Stomach (tissue), 9 donors: Measurements from ENCODE around the gene NCAM1. TPM values are rescaled to one million over a fixed set of nuclear protein-coding genes. Genes with fewer than 3 reads are reported as not detected.

ENCODE experiments used
- DNase-seq, 2 donors: peaks; one replicate each; pipeline versions ENCODE4 v3.0.0 to v3.0.0-alpha.2; 2013 to 2019
- H3K27ac ChIP-seq, 5 donors: fragments of 200-600 bp in 4 of 5; sonication (generic) in 4 of 5; one replicate each; pipeline ENCODE4 v1.5.1; 2013 to 2019; ENCODE audit warnings: mild to moderate bottlenecking in 1 of 5, moderate library complexity in 1 of 5
- H3K27me3 ChIP-seq, 3 donors: fragments of 200-600 bp; sonication (generic); one replicate each; pipeline ENCODE4 v1.5.1; 2017 to 2019; ENCODE audit warnings: mixed run types in 1 of 3
- H3K36me3 ChIP-seq, 4 donors: fragments of 200-600 bp; sonication (generic); 1 replicate in 3 of 4; 2 replicates in 1 of 4; pipeline ENCODE4 v1.5.1; 2016 to 2019
- H3K4me1 ChIP-seq, 4 donors: fragments of 200-600 bp; sonication (generic); one replicate each; pipeline ENCODE4 v1.5.1; 2016 to 2019
- H3K4me3 ChIP-seq, 4 donors: fragments of 200-600 bp; sonication (generic) in 3 of 4; one replicate each; pipeline ENCODE4 v1.5.1; 2016 to 2019; ENCODE audit warnings: mild to moderate bottlenecking in 1 of 4
- H3K9me3 ChIP-seq, 4 donors: fragments of 200-600 bp; sonication (generic); one replicate each; pipeline ENCODE4 v1.5.1; 2016 to 2019
- EP300 ChIP-seq: sonication (generic); formaldehyde crosslinking; IDR thresholded peaks from one replicate; pipeline ENCODE4 v1.6.1; 2017; ENCODE audit warnings: antibody characterized with exemption
- POLR2A ChIP-seq, 4 donors: fragments of 450-650 bp; IDR thresholded peaks; one replicate each; pipeline ENCODE4 v1.6.1; 2016; ENCODE audit warnings: antibody characterized with exemption in 4 of 4, control low read depth in 2 of 4, mild to moderate bottlenecking in 1 of 4, moderate library complexity in 1 of 4
- POLR2AphosphoS5 ChIP-seq, 3 donors: sonication (generic); formaldehyde crosslinking; IDR thresholded peaks; one replicate each; pipeline ENCODE4 v1.6.1; 2016; ENCODE audit warnings: antibody characterized with exemption in 3 of 3
- WGBS, 5 donors: extraction: QIAGEN DNeasy Blood & Tissue Kit in 3 of 5; methylation state at CpG; one replicate each; pipeline versions ENCODE4 v1.1.5 to v1.1.7; 2013 to 2018; 5-methylcytosine and 5-hydroxymethylcytosine counted together
- intact Hi-C: fragments of 100-400 bp; cut with DNase I; formaldehyde crosslinking; loops from one replicate; pipeline ENCODE4 v1.15.1; 2023; ENCODE audit warnings: low total_unique reads
- polyA plus RNA-seq, 3 donors: library from polyadenylated mRNA; stranded (reverse); fragments of 200-250 nt; gene quantifications; one replicate each; pipeline ENCODE4 v1.2.3, GENCODE V29; 2013
- total RNA-seq, 5 donors: library from RNA; depleted of rRNA; stranded (reverse); fragments of >200 nt; gene quantifications; one replicate each; pipeline versions ENCODE4 v1.1.0 to v1.2.3, GENCODE V29; 2014 to 2016
- TF ChIP-seq, protein P1 (sequence below), 7 experiments: fragments of 450-650 bp in 4 of 7; fragments of 200-600 bp in 3 of 7; sonication (generic) in 3 of 7; IDR thresholded peaks; one replicate each; pipeline ENCODE4 v1.5.1; 2016 to 2019; ENCODE audit warnings: antibody characterized with exemption in 7 of 7, control low read depth in 2 of 7, mild to moderate bottlenecking in 1 of 7
- donor health status: healthy with polysubstance abuse.
- donor health status: Bipolar disorder and iron deficiency.
- donor health status: healthy.

NCAM1 gene
- total and polyA plus RNA-seq, 8 donors, result 5.7 to 84.8 (median 28.9) TPM

DNA sequence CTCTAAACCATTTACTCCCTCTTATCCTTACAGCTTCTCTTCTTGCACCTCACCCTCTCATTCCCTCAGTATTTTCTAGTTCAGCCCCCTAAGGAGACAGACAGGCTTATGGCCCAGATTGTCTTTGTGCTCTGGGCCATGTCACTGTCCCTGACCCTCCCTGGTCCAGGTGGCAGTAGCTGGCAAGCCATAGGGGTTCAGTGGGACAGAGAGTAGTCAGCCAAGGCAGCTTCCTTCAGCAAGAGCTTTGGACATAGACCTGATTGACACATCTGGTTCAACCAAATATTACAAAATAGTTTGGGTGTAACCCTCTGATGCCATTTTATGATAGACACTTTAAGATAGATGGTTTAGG lies 53.9 kb downstream of the NCAM1 start:
- peak overlapping the region in 3 of 5 donors; percentile 32 to 67 (median 64) for H3K27ac ChIP-seq

DNA sequence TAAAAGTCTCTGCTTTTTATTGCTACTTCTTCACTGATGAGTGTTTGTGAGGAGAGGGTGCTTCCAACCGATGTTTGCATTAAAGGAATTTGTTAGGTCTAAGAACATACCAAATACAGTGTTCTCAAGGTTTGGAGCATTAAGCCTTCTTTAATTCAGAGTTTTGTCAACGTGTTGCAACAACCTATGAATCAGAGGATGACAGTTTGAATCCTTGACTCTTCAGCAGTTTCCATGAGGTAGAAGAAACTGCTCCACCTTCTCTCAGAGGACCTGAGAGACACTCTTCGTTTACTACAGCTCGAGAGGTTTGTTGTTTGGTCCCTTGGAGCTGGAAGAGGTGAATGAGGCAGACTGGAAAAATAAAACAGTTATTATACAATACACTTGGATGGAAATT lies 55.7 kb downstream of the NCAM1 start:
- Histone ChIP-seq H3K27ac (no peak overlapping the region), H3K4me3 (no peak overlapping the region), H3K9me3 (no peaks in the 10 kb centered on the region), H3K27me3 (no peaks in the 10 kb centered on the region), H3K4me1 (peaks cover 8 to 38% (median 17%) of the 10 kb centered on the region in 4 donors), H3K36me3 (no peaks in the 10 kb centered on the region)
- intact Hi-C loops, result no loop called here
- no peak for DNase-seq
- no peak for TF ChIP-seq POLR2AphosphoS5 (IDR thresholded peaks at IDR 0.05)
- TF ChIP-seq, protein P1, sequence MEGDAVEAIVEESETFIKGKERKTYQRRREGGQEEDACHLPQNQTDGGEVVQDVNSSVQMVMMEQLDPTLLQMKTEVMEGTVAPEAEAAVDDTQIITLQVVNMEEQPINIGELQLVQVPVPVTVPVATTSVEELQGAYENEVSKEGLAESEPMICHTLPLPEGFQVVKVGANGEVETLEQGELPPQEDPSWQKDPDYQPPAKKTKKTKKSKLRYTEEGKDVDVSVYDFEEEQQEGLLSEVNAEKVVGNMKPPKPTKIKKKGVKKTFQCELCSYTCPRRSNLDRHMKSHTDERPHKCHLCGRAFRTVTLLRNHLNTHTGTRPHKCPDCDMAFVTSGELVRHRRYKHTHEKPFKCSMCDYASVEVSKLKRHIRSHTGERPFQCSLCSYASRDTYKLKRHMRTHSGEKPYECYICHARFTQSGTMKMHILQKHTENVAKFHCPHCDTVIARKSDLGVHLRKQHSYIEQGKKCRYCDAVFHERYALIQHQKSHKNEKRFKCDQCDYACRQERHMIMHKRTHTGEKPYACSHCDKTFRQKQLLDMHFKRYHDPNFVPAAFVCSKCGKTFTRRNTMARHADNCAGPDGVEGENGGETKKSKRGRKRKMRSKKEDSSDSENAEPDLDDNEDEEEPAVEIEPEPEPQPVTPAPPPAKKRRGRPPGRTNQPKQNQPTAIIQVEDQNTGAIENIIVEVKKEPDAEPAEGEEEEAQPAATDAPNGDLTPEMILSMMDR (IDR thresholded peaks at IDR 0.05), result no peak
- no peak for TF ChIP-seq EP300
- TF ChIP-seq POLR2A (IDR thresholded peaks at IDR 0.05), result no peak
- WGBS, 5 donors, result 61 to 76% (median 67%) methylated on average over 4 of the region's 4 CpGs

More for the DNA sequence above, 53.9 kb downstream of the NCAM1 start:
- DNase-seq, result no peak
- H3K27me3 ChIP-seq, result no peaks in the 10 kb centered on the region
- no peaks in the 10 kb centered on the region for H3K36me3 ChIP-seq
- H3K4me1 ChIP-seq, result peaks cover 8 to 38% (median 17%) of the 10 kb centered on the region in 4 donors
- TF ChIP-seq POLR2AphosphoS5 (IDR thresholded peaks at IDR 0.05) (no peak), EP300 (no peak), POLR2A (IDR thresholded peaks at IDR 0.05) (no peak)
- TF ChIP-seq, protein P1 (IDR thresholded peaks at IDR 0.05), result no peak
- intact Hi-C loops, result no loop called here
- no peaks in the 10 kb centered on the region for H3K9me3 ChIP-seq
- H3K4me3 ChIP-seq, result no peak overlapping the region

DNA sequence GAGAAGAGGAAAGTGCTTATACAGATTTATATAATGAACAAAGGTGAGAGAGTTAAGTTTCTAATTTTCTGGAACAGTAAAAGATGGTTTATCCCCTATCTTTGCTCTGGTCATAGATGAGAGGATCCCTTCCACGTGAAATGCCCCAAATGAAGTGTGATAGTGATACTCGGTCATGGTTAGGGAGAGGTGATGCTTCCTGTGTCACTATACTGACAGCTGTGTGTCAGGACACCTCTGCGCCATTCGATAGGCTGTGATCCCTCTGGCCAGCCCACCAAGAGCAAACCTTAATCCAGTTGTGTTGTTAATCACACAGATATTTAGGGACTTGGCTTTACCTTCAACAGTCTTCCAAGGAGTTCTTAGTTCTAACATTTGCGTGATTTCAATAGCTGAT lies 57.7 kb downstream of the NCAM1 start:
- no peaks in the 10 kb centered on the region for H3K27me3 ChIP-seq
- H3K27ac ChIP-seq, result no peak overlapping the region
- intact Hi-C loops, result no loop called here
- DNase-seq, result no peak
- H3K4me1 ChIP-seq, result peaks cover 8 to 31% (median 11%) of the 10 kb centered on the region in 4 donors
- H3K4me3 ChIP-seq, result no peak overlapping the region
- H3K36me3 ChIP-seq, result no peaks in the 10 kb centered on the region
- TF ChIP-seq POLR2A (IDR thresholded peaks at IDR 0.05), result no peak
- TF ChIP-seq EP300, result no peak
- TF ChIP-seq, protein P1 (IDR thresholded peaks at IDR 0.05), result no peak
- no peak for TF ChIP-seq POLR2AphosphoS5 (IDR thresholded peaks at IDR 0.05)
- WGBS, 5 donors, result 86 to 93% (median 92%) methylated on average over 5 of the region's 5 CpGs
- H3K9me3 ChIP-seq, result no peaks in the 10 kb centered on the region

DNA sequence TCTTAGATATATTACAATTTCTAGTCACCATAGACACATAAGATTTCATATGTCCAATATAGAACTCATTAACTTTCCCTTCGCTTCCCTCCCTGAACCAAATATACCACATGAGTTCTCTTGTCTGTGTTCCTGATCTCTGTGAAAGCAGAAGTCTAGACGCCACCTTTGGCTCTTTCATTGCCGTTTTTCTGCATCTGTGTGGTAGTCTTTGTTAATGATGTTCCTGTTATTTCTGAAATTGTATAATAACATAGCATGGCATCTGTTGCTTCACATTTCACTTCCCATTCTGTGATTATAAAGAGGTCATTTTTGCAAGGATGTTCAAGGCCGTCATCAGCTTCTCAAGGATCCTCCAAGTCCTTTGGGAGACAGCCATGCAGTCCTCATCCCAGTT lies 58.5 kb downstream of the NCAM1 start:
- H3K4me1 ChIP-seq, result peaks cover under 1 to 23% (median 3%) of the 10 kb centered on the region in 4 donors
- 79 to 88% (median 86%) methylated on average over 4 of the region's 4 CpGs for WGBS, 5 donors
- H3K27ac ChIP-seq, result no peak overlapping the region
- H3K9me3 ChIP-seq, result no peaks in the 10 kb centered on the region
- intact Hi-C loops, result no loop called here
- DNase-seq, result no peak
- H3K4me3 ChIP-seq, result no peak overlapping the region
- no peak for TF ChIP-seq POLR2AphosphoS5 (IDR thresholded peaks at IDR 0.05)
- TF ChIP-seq POLR2A (IDR thresholded peaks at IDR 0.05), result no peak
- TF ChIP-seq, protein P1 (IDR thresholded peaks at IDR 0.05), result no peak
- no peak for TF ChIP-seq EP300
- H3K27me3 ChIP-seq, result no peaks in the 10 kb centered on the region
- H3K36me3 ChIP-seq, result no peaks in the 10 kb centered on the region
